HL-60/S4 treated with phorbol 12-myristate 13-acetate at 8.2 ng/mL for 4 days and 3 days (cell line): ENCODE results near the gene GASK1B.

ENCODE experiments used
- in situ Hi-C: fragments of 300-500 bp; cut with MboI; formaldehyde crosslinking; loops from 2 replicates; pipeline ENCODE4 v1.15.0; 2022; ENCODE audit warnings: low sequenced_read_pairs

GASK1B gene

GRCh38 chr4:158172261-158173258 is at the start of gene GASK1B:
Gene GASK1B, minus strand, starts transcription at chr4:158173025. Its CDS starts 1,650 bp downstream, at chr4:158171375.
- in situ Hi-C loops: no loop called here

GRCh38 chr4:158219623-158220022 is 46.8 kb upstream of the GASK1B start:
- in situ Hi-C loops: no loop called here

DNA sequence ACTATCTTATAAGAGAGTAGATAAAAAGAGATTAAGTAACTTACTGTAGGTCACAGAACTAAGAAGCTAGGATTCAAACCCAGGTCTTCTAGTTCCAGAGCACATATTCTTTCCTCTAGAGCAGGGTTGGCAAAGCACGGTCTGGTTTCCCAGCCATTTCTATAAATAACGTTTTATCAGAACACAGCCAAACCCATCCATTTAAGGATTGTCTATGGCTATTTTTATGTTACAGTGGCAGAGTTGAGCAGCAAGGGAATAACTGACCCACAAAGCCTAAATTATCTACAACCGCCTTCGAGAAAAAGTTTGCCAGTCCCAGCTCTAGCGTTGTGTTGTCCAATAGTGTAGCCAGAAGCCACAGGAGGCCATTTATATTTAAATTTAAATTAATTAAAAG is 44.9 kb upstream of the GASK1B start:
- in situ Hi-C loops: no loop called here

- in situ Hi-C loops: no loop called here
Observed at GRCh38 chr4:158214856-158215255, 42.0 kb upstream of the GASK1B start.

DNA sequence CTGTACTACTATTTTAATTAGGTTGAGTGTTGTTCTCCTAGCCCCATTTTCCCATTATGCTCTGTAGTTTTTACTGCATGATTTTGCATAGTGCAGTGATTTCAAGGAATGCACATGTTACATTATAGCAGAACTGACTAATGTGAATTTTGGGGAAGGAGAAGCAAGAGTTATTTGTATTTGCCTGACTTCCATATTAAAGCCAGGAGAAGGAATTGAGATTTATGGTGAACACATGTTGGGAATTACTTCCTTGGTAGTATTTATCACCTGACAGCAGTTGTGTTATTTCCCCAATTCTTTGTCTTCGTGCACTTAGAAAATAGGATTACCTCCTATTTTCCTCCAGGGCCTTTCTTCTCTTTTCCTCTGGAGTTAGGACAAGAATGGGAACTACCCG is 40.6 kb upstream of the GASK1B start:
- in situ Hi-C loops: no loop called here

GRCh38 chr4:158211222-158211621 is 38.4 kb upstream of the GASK1B start:
- in situ Hi-C loops: no loop called here

DNA sequence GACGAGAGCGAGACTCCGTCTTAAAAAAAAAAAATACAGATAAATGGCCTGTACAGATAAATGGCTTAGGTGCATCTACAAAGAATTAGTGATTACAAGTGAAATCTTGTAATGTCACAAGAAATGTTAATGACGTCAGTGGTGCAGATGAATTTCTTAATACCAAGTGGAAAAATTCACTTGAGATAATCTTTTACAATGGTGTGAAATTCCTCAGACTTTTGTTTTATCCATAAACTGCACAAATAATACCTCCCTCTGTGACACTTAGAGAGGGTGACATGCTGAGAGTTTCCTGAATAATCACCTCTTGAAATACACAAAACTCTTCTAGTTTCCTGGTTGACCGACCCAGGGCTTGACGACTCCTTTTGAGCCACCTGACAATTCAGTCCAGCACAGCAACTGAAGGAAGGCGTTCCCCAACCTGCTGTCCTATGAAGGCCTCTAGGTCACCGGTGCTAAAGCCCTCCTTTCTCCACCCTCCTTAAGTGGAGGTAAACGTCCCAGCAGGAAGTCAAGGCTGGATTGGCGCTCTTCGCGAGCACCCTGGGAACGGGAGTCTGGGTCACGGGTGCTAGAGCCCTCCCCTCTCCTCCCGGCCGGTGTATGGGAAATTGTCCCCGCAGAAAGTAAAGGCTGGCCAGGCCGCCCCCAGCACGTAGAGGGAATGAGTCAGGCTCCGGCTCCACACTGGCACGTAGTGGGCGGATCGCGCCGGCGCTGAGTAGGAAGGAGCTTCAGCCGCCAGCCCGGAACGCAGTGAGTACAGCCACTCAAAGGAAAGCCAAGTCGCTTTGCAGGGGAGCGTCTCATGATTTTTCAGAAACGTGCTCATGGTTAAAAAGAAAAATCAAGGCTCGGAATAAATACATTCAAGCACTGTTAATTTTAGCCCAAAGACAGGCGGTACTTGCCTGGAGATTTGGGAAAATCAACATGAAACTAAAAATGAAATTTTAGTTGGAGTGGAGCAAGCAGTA is 37.3 kb upstream of the GASK1B start, which contains the start of gene TMEM144:
Gene TMEM144 (plus strand): TSS at position 662 of the 983 bp plus-strand sequence. CDS start 2,182 bp downstream, outside the sequence.
- in situ Hi-C loops: no loop called here

DNA sequence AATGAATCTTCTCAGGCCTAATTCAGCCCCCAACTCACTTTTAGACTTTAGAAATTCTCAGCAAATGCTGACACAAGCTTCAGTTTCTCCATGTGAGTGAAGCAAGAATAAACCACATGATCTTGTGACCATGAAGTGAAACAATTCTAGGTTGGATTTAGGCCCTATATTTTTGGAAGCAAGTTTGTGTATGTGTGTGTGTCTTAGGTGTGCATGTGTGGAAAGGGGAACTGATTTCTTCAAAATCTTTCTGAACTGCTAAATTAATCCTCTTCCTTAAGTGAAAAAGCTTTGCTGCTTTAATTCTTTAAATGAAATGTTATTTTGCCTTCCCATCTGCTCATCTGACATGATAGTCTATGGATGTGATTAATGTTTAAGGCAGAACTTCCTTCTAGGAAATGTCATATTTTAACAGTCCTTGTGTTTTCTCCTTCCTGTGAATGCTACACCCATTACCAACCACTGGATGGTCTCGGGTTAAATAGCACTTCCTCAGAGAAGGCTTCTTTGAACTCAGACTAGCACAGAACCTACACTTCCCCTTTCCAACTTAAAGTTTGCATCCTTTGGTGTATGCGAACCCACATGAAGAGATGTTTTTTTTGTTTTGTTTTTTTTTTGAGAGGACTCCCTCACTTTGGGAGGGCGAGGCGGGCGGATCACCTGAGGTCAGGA is 36.3 kb upstream of the GASK1B start:
- in situ Hi-C loops: no loop called here

DNA sequence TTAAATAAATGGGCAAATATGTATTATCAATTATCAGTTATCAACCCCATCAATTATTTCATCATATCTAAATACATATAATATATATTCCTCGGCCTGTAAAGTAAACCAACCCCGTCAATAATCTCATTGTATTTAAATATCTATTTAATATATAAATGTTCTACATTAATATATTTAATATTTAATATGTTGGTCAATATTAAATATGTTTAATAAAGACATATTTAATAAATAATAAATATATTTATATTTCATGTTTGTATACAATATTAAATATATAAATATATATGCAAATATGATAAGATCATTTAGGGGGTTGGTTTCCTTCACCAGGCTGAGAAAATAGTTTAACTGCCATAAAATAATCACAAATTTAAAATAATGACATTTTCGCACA is 31.1 kb upstream of the GASK1B start:
- in situ Hi-C loops: no loop called here

DNA sequence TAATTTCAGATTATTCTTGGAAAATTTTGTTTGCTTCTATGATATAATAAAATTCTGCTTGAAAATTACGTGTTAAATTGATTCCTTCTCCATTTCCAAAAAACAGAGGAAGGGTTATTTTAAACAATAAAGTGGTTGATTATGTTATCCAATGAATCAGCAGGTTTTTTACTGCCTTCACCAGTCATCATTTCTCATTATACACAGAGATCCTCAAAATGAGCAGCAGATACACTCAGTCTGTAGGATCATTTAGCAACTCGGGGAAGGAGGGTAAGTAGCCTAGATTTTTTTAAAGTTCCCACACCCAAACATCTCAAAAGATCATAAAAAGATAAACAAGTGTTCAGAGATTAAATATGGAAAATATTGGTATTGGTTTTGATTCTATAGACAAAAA is 30.6 kb upstream of the GASK1B start:
- in situ Hi-C loops: no loop called here

- in situ Hi-C loops: no loop called here
Observed at GRCh38 chr4:158202481-158202880, 29.7 kb upstream of the GASK1B start.

DNA sequence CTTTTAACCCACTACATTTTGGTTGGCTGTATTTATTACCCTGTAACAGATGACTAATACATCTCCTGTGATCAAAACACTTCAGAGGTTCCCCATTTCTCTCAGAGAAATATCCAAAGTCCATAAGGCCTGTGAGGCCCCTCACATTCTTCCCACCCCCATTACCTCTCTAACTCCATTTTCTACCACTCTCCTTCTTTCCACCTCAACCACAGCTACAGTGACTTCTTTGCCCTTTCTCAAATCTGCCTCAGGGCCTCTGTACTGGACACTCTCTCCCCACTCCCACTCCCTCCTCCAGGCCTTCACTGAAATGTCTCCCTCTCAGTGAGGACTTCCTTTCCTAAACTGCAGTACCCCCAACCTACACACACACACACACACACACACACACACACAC is 29.1 kb upstream of the GASK1B start:
- in situ Hi-C loops: no loop called here

GRCh38 chr4:158201322-158201721 is 28.5 kb upstream of the GASK1B start:
- in situ Hi-C loops: no loop called here

- in situ Hi-C loops: no loop called here
Observed at GRCh38 chr4:158200214-158200613, 27.4 kb upstream of the GASK1B start.

- in situ Hi-C loops: no loop called here
Observed at GRCh38 chr4:158197194-158197776, 24.5 kb upstream of the GASK1B start.

GRCh38 chr4:158195297-158195696 is 22.5 kb upstream of the GASK1B start:
- in situ Hi-C loops: no loop called here

GRCh38 chr4:158193171-158193749 is 20.4 kb upstream of the GASK1B start:
- in situ Hi-C loops: no loop called here

DNA sequence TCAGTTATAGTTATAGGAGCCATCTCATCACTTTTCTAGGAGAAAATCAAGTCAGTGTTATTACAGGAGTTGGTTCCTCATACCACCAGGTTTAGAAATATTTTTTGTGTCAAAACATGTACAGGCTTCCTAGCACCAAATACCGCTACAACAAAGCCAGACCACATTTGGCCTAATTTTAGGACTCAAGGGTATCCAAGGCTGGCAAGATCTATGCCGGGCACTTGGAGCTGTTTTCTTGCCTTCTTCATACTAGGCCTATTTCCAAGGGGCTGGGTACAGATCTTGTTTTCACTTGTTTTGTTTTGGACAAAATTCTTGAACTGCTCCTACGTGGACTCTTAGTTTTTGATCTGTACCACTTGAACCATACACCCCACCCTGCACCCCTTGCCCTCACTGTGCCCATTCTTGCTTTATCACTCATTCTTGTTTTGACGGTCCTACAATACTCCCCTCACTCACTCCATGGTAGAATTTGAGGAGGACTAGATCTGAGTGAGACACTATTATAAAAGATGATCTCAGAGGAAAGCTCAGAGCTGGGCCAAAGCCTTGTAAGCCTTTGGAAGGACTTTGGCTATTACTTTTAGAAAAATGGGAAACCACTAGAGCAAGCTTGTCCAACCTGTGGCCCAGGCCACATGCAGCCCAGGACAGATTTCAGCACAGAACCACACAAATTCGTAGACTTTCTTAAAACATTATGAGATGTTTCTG is 19.8 kb upstream of the GASK1B start:
- in situ Hi-C loops: no loop called here

DNA sequence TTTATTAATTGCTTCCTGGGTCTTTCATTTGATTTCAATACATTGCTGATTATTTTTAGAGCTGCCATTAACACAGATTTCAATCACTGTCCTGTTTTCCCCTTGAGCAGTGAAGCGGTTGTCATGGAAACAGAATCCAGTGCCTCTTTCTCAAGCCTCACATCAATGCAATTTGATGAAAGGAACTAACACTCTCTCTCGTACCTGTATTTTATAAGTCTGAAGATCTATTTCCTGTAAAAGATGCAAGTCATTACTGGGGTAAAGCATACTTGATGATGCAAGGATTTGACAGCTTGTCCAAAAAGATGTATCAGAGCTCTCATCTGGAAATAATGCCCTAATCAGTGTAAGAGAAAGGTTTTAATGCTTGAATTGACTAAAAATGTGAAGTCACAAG is 17.9 kb upstream of the GASK1B start:
- in situ Hi-C loops: no loop called here
